GM06990 (cell line): Measurements from ENCODE around the gene ERC1.

Experiments used
- DNase-seq: peaks from one replicate; pipeline ENCODE4 v3.0.0-alpha.2; 2011; ENCODE audit not compliant: insufficient read length; ENCODE audit errors: extremely low read depth
- H3K27me3 ChIP-seq: replicated peaks from 2 replicates; pipeline ENCODE4 v1.6.0; 2011; ENCODE audit warnings: low read length; ENCODE audit not compliant: control insufficient read depth, insufficient read depth
- H3K36me3 ChIP-seq: 2 replicates; pipeline ENCODE4 v1.5.1; 2011; ENCODE audit warnings: low read length; ENCODE audit not compliant: control insufficient read depth, insufficient read depth
- H3K4me3 ChIP-seq: replicated peaks from 2 replicates; pipeline ENCODE4 v1.5.1; 2011; ENCODE audit warnings: low read depth, mild to moderate bottlenecking, control low read depth, low read length
- TF ChIP-seq, protein P1 (sequence below): IDR thresholded peaks from 2 replicates; pipeline ENCODE4 v1.5.1; 2011; ENCODE audit warnings: low read length, control low read depth, mild to moderate bottlenecking, inconsistent platforms; ENCODE audit not compliant: insufficient read depth, poor library complexity, severe bottlenecking

ERC1 gene

DNA sequence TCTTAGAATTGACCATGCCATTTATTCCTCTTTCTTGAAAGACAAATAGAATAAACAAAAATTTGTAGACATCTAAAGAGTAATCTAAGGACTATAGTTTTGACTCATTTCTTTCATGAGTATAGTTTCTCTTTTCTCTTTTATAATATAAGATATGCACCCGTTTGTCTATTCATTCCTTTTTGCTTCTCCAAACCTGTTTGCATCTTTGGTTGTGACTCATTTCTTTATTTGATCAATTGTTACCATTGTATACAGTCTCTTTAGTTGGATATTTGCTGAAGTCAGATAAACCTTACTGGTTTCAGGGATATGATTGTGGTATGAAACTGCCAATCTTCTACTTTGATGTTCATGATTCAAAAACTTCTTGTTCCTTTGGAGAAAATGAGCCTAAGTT, 334.6 kb downstream of the ERC1 start:
- Histone ChIP-seq H3K4me3 (no peak overlapping the region), H3K36me3 (no peaks in the 10 kb centered on the region), H3K27me3 (no peaks in the 10 kb centered on the region)
- TF ChIP-seq, protein P1, sequence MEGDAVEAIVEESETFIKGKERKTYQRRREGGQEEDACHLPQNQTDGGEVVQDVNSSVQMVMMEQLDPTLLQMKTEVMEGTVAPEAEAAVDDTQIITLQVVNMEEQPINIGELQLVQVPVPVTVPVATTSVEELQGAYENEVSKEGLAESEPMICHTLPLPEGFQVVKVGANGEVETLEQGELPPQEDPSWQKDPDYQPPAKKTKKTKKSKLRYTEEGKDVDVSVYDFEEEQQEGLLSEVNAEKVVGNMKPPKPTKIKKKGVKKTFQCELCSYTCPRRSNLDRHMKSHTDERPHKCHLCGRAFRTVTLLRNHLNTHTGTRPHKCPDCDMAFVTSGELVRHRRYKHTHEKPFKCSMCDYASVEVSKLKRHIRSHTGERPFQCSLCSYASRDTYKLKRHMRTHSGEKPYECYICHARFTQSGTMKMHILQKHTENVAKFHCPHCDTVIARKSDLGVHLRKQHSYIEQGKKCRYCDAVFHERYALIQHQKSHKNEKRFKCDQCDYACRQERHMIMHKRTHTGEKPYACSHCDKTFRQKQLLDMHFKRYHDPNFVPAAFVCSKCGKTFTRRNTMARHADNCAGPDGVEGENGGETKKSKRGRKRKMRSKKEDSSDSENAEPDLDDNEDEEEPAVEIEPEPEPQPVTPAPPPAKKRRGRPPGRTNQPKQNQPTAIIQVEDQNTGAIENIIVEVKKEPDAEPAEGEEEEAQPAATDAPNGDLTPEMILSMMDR, result no peak
- peak; percentile 20 for DNase-seq

DNA sequence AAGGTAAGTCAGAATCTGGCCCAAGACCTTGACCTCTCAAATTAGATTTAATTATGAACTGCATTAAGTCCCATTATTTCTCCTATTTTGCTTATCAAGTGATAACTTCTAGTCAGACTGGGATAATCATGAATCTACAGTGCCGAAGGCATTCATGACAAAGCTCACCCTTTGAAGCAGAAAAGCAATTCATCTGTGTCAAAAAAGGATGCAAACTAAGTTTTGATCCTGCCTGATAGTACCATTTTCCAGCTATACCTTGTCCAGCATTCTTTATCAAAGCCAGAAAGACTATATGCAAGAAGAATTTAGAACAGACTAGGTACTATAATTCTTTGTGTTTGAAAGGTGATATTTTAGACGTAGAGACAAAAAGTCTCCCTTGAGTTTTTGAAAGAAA, 335.2 kb downstream of the ERC1 start:
- DNase-seq, result no peak
- Histone ChIP-seq H3K36me3 (no peaks in the 10 kb centered on the region), H3K4me3 (no peak overlapping the region), H3K27me3 (no peaks in the 10 kb centered on the region)
- TF ChIP-seq, protein P1, result no peak

DNA sequence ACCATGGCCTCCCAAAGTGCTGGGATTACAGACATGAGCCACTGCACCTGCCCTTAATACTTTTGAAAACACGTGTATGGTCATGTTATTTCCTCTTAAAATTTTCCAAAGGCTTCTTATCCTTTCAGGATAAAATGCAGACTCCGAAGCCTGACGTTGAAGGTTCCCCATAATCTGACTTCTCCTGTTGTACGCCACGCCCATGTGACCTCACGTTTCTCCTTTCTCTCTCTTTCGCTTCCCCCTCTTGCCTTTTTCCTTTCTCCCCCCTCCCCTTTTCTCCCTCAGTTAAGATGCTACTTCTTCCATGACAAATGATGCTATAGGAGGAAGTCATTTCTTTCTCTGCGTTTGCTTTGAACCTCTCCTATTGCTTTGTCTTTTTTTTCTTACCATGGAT, 337.4 kb downstream of the ERC1 start:
- DNase-seq, result no peak
- Histone ChIP-seq H3K27me3 (no peaks in the 10 kb centered on the region), H3K4me3 (no peak overlapping the region), H3K36me3 (no peaks in the 10 kb centered on the region)
- TF ChIP-seq, protein P1, result no peak

DNA sequence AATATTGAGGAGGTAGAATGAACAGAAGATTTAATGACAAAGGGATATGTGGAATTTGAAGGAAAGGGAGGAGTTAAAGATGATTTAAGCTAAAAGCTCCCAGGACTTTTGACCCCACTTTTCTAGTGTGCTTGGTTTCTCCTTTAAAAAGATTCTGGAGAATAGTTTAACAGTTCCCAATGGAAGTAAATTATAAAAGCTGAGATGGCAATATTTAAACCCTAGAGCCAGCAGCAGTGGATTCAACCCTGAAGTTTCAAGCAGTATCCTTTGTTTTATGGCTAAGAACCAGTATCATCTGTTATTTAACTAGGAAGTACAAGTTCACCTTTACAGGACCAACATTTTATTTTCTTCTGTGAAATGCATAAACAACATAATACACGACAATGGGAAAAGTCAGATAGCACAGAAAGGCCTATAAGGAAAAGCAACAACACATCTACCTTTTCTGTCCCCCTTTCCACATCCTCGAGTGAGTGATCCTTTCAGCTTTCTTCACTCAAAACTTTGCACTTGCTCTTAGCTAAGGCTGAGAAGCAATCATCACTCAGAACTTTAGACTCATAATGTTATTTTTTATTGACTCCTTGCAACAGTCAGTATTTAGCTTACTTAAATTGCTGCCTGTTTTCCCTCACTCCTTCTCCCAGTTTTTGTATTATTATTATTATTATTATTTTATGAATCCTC, 338.9 kb downstream of the ERC1 start:
- no peaks in the 10 kb centered on the region for H3K27me3 ChIP-seq
- DNase-seq, result no peak
- no peaks in the 10 kb centered on the region for H3K36me3 ChIP-seq
- TF ChIP-seq, protein P1, result no peak
- no peak overlapping the region for H3K4me3 ChIP-seq

DNA sequence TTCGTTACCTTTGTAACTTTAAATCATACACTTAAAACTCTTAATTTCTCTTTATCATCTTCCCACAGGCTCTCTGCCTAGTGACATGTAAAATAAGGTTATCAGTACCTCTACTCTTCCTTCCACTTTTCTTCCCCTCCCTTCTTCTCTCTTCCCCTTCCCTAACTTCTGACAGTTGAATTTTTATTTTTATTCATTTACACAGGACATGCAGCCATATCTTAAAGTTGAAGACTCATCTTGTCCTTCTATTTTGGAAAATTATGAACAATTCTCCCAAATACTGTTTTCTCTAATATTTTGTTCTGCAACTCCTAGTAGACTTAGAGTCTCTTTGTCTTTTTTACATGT, 339.4 kb downstream of the ERC1 start:
- no peak for DNase-seq
- Histone ChIP-seq H3K4me3 (no peak overlapping the region), H3K36me3 (no peaks in the 10 kb centered on the region), H3K27me3 (no peaks in the 10 kb centered on the region)
- TF ChIP-seq, protein P1, result no peak

DNA sequence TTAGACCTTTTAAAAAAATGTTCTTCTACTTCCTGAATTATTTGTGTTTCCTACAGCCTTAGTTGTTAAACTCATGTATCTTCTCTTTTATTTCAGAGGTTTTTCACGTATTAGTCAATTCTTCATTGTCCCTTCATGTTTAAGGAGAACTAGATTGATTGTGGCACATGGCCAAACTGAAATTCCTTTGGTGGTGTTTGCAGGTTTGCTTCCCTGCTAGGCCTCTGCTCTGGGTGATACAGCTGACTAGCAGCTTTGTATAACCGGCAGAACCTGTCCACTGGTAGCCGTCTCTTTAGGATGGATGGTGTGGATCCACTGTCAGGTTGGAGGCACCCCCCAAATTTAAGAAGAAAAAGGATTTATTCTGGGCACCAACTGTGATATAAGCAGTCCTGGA, 341.3 kb downstream of the ERC1 start:
- DNase-seq, result no peak

More for the DNA sequence above, 341.3 kb downstream of the ERC1 start:
- no peaks in the 10 kb centered on the region for H3K36me3 ChIP-seq
- TF ChIP-seq, protein P1, result no peak
- H3K27me3 ChIP-seq, result no peaks in the 10 kb centered on the region
- H3K4me3 ChIP-seq, result no peak overlapping the region
